Measurements from ENCODE around the gene KLF16. TPM values are rescaled to one million over a fixed set of nuclear protein-coding genes. Genes with fewer than 3 reads are reported as not detected.

The KLF16 gene
- total RNA-seq, 1 experiment from 2014 or later: 32.3 TPM

DNA sequence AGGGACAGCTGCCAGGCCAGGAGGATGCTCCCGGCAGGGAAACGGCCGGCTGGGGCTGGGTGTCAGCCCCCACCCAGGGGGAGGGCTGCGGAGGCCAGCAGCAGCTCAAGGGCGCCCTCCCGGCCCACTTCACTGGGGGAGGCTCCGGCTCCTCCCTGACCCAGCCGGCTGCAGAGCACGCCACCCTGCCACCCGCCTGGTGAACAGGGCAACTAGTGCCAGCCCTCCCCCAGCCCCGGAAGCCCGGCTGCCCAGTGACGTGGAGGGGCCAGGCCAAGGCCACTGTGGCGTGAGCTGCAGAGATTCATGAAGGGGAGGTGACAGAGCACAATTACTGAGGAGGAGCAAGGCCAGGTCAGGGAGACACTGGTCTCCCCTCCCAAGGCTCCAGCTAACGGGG lies 29.8 kb downstream of the KLF16 start:
- no peaks in the 10 kb centered on the region for H3K9me3 Mint-ChIP-seq (ENCODE audit: low read depth, unreplicated experiment)
- no peak overlapping the region for H3K4me3 Mint-ChIP-seq (ENCODE audit: low read depth, unreplicated experiment)
- intact Hi-C loops (cut with micrococcal nuclease; ENCODE audit: unreplicated experiment): no loop called here
- H3K36me3 Mint-ChIP-seq (ENCODE audit: insufficient read depth, unreplicated experiment): peaks cover 12% of the 10 kb centered on the region
- CTCF ChIA-PET: no interaction called here
- no peak for DNase-seq
- BruUV-seq (replicated peaks): no TSS peak
- H3K27ac Mint-ChIP-seq (ENCODE audit: unreplicated experiment): no peak overlapping the region
- H3K4me1 Mint-ChIP-seq (ENCODE audit: low read depth, unreplicated experiment): no peaks in the 10 kb centered on the region
- no peaks in the 10 kb centered on the region for H3K27me3 Mint-ChIP-seq (ENCODE audit: unreplicated experiment)
- TF ChIP-seq, protein P1, sequence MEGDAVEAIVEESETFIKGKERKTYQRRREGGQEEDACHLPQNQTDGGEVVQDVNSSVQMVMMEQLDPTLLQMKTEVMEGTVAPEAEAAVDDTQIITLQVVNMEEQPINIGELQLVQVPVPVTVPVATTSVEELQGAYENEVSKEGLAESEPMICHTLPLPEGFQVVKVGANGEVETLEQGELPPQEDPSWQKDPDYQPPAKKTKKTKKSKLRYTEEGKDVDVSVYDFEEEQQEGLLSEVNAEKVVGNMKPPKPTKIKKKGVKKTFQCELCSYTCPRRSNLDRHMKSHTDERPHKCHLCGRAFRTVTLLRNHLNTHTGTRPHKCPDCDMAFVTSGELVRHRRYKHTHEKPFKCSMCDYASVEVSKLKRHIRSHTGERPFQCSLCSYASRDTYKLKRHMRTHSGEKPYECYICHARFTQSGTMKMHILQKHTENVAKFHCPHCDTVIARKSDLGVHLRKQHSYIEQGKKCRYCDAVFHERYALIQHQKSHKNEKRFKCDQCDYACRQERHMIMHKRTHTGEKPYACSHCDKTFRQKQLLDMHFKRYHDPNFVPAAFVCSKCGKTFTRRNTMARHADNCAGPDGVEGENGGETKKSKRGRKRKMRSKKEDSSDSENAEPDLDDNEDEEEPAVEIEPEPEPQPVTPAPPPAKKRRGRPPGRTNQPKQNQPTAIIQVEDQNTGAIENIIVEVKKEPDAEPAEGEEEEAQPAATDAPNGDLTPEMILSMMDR (IDR thresholded peaks at IDR 0.05; ENCODE audit: unreplicated experiment): no peak

DNA sequence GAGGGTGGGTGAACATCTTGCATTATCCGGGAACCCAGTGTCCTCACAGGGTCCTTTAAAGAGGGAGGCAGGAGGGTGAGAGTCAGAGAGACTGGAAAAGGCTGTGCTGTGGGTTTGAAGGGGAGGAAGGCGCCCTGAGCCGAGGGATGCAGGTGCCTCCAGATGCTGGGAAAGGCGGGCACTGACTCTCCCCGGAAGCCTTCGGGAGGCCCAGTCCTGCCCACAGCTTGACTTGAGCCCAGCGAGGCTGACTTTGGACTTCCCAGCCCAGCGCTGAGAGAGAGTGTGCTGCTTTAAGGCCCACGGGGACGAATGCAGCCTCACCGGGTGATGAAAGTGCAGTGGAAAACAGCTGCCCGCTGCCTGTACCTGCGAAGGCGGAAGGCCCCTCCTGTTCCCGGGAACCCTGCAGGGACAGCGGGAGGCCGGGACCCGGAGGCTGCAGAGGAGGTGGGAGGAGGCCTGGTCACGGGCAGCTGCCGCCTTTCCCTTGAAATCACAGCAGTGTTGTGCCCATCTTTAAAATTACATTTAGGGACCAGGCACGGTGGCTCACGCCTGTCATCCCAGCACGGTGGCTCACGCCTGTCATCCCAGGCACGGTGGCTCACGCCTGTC lies 31.2 kb downstream of the KLF16 start:
- Mint-ChIP-seq H3K9me3 (ENCODE audit: low read depth, unreplicated experiment) (no peaks in the 10 kb centered on the region), H3K4me1 (ENCODE audit: low read depth, unreplicated experiment) (no peaks in the 10 kb centered on the region), H3K4me3 (ENCODE audit: low read depth, unreplicated experiment) (no peak overlapping the region), H3K27ac (ENCODE audit: unreplicated experiment) (no peak overlapping the region), H3K27me3 (ENCODE audit: unreplicated experiment) (no peaks in the 10 kb centered on the region), H3K36me3 (ENCODE audit: insufficient read depth, unreplicated experiment) (peaks cover 17% of the 10 kb centered on the region)
- TF ChIP-seq, protein P1 (IDR thresholded peaks at IDR 0.05; ENCODE audit: unreplicated experiment): no peak
- BruUV-seq (replicated peaks): no TSS peak
- intact Hi-C loops (cut with micrococcal nuclease; ENCODE audit: unreplicated experiment): no loop called here
- no peak for DNase-seq
- CTCF ChIA-PET: no interaction called here

DNA sequence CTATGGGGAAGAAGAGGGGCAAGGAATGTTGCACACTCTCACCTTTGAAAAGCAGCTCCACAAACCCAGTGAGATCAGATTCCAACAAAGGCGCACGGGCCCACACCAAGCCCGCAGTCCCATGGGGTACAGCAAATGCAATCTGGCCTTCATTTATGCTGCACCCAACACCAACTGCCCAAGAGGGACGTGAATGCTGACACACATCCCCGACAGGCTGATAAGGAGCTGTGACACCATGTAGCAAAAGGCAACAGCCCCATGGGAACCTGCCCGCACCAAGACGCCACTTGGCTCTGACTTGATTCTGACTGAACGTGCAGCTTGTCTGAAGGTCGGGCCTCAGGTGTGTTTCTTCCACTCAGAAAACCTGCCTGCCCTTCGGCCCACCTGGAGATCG lies 32.4 kb downstream of the KLF16 start:
- Mint-ChIP-seq H3K27me3 (ENCODE audit: unreplicated experiment) (no peaks in the 10 kb centered on the region), H3K9me3 (ENCODE audit: low read depth, unreplicated experiment) (no peaks in the 10 kb centered on the region), H3K4me3 (ENCODE audit: low read depth, unreplicated experiment) (no peak overlapping the region), H3K27ac (ENCODE audit: unreplicated experiment) (no peak overlapping the region), H3K36me3 (ENCODE audit: insufficient read depth, unreplicated experiment) (peaks cover 22% of the 10 kb centered on the region), H3K4me1 (ENCODE audit: low read depth, unreplicated experiment) (no peaks in the 10 kb centered on the region)
- no TSS peak for BruUV-seq (replicated peaks)
- no peak for DNase-seq
- CTCF ChIA-PET: no interaction called here
- TF ChIP-seq, protein P1 (IDR thresholded peaks at IDR 0.05; ENCODE audit: unreplicated experiment): no peak
- intact Hi-C loops (cut with micrococcal nuclease; ENCODE audit: unreplicated experiment): no loop called here

DNA sequence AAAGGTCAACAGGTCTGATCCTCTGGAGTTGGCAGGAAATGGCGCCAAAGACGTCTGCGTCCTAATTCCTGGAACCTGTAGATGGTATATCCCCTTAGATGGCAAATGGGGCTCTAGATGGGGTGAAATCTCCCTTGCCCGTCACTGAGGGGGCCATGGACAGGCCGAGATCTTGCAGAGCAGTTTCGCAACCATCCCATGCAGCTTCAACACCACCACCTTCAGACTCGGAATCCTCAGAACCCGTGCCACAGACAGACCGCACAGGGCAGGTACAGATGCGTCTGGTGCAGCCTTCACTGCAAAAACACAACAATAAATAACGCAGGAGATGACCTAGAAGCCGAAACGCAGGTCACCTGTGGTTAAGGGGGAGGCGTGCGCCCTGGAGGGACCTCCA lies 32.8 kb downstream of the KLF16 start:
- H3K9me3 Mint-ChIP-seq (ENCODE audit: low read depth, unreplicated experiment): no peaks in the 10 kb centered on the region
- H3K27ac Mint-ChIP-seq (ENCODE audit: unreplicated experiment): no peak overlapping the region
- no peaks in the 10 kb centered on the region for H3K4me1 Mint-ChIP-seq (ENCODE audit: low read depth, unreplicated experiment)
- no peaks in the 10 kb centered on the region for H3K27me3 Mint-ChIP-seq (ENCODE audit: unreplicated experiment)
- H3K36me3 Mint-ChIP-seq (ENCODE audit: insufficient read depth, unreplicated experiment): peaks cover 26% of the 10 kb centered on the region
- TF ChIP-seq, protein P1 (IDR thresholded peaks at IDR 0.05; ENCODE audit: unreplicated experiment): no peak
- no TSS peak for BruUV-seq (replicated peaks)
- intact Hi-C loops (cut with micrococcal nuclease; ENCODE audit: unreplicated experiment): no loop called here
- no peak for DNase-seq
- CTCF ChIA-PET: no interaction called here
- no peak overlapping the region for H3K4me3 Mint-ChIP-seq (ENCODE audit: low read depth, unreplicated experiment)
